AG10803 (cell line): Measurements from ENCODE around the gene EBF4.

Experiments
- DNase-seq: peaks from one replicate; pipeline ENCODE4 v3.0.0; 2010; ENCODE audit warnings: low read depth
- H3K4me3 ChIP-seq: 2 replicates; pipeline ENCODE4 v1.5.1; 2011; ENCODE audit warnings: mild to moderate bottlenecking, low read length, control low read depth
- TF ChIP-seq, protein P1 (sequence below): conservative IDR thresholded peaks from 2 replicates; pipeline ENCODE4 v1.5.1; 2011; ENCODE audit warnings: mild to moderate bottlenecking, low read length, control low read depth, inconsistent platforms

EBF4 gene

DNA sequence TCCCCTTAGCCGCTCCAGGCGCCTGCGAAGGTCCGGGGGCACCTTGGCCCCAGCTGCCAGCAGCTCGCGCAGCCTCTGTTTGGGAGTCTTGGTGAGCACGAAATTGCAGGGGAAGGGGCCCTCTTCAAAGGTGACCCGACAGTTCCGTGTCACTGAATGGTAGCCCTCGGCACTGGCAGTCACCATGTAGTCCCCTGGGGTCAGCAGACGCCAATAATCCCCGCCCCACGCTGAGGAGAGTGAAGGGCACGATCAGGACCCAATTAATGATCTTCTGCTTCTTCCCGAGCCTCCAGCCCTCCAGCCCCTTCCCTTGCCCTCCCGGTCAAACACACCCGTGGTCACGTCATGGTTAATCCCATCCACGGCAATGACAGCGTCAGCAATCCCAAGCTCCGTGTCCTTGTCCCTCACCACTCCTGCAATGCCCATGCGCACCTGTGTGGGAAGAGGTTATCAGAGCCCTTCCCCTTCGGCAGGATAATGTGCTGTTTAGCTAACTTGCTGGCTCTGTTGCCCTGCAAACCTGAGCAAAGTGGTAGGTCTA is 101.7 kb downstream of the EBF4 start:
- H3K4me3 ChIP-seq: no peak overlapping the region
- no peak for DNase-seq
- TF ChIP-seq, protein P1, sequence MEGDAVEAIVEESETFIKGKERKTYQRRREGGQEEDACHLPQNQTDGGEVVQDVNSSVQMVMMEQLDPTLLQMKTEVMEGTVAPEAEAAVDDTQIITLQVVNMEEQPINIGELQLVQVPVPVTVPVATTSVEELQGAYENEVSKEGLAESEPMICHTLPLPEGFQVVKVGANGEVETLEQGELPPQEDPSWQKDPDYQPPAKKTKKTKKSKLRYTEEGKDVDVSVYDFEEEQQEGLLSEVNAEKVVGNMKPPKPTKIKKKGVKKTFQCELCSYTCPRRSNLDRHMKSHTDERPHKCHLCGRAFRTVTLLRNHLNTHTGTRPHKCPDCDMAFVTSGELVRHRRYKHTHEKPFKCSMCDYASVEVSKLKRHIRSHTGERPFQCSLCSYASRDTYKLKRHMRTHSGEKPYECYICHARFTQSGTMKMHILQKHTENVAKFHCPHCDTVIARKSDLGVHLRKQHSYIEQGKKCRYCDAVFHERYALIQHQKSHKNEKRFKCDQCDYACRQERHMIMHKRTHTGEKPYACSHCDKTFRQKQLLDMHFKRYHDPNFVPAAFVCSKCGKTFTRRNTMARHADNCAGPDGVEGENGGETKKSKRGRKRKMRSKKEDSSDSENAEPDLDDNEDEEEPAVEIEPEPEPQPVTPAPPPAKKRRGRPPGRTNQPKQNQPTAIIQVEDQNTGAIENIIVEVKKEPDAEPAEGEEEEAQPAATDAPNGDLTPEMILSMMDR: no peak

DNA sequence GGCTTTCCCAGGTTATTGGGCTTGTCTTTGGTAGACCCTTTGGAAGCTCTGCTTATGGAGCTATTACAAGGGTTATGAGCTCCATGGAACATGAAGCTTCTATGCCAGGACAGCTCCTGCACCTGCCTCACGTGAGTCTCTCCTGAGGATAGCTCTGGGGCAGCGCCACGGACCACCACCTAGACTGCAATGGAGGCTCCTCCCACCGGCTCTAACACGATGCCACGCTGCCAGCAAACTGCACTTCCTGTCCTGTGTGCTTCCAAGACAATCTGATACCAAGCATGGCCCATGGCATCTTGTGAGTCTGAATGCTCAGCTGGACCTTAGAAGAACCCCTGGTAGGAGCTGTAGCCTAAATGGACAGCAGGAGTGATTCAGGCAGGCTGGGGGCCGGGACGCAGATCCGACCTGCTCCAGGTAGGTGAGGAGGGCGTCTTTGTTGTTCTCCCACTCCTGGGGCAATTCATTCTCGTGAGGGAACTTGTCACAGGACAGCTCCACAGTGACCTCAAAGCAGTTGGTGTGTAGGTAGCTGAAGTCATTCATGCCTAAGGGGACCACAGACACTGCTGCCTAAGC is 102.4 kb downstream of the EBF4 start:
- TF ChIP-seq, protein P1: no peak
- no peak overlapping the region for H3K4me3 ChIP-seq
- no peak for DNase-seq

DNA sequence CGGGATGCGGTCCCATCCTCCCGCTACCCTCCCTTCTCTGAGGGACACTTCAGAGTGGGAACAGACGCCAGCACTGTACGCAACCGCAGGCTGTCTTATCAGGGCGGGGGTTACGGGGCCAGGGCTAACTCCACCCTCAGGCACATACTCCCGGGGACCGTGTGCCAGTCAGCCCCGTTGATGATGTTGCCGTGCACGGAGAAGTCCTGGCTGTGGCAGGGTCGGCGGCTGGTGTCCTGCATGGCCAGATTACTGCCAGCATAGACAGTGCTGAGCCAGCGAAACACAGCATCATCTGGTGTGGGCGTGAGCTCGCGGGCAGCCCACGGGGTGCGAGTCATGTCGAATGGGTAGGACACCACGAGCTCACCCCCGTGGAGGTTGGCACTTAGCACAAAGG is 102.9 kb downstream of the EBF4 start:
- H3K4me3 ChIP-seq: no peak overlapping the region
- no peak for DNase-seq
- TF ChIP-seq, protein P1: no peak

DNA sequence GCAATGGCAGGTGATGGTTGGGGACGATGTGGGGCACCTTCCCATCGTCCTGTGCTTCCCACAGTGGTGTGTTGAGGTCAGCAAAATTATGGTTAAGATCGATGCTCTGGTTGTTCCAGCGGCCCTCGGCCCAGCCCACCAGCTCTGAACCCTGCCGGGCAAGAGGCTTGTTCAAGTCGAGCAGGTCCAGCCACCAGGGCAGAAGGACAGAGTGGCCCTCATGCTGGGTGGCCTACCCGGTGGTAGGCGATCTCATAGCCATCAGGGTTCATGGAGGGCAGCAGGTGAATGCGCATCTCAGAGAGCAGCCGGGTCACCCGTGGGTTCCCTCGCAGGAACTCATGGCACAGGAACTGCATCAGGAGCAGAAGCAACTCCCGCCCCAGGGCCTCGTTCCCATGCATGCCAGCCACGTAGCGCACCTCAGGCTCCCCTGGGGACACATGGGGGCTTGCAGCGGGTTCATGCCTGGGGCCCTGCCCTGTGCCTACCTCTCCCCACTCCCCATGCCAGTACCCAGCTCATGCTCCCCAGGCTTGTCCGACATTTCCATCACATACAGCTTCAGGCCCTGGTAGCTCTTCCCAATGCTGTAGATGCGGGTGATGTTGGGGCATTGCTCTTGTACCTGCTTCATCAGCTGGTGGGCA is 103.6 kb downstream of the EBF4 start:
- TF ChIP-seq, protein P1: no peak
- no peak overlapping the region for H3K4me3 ChIP-seq
- no peak for DNase-seq

DNA sequence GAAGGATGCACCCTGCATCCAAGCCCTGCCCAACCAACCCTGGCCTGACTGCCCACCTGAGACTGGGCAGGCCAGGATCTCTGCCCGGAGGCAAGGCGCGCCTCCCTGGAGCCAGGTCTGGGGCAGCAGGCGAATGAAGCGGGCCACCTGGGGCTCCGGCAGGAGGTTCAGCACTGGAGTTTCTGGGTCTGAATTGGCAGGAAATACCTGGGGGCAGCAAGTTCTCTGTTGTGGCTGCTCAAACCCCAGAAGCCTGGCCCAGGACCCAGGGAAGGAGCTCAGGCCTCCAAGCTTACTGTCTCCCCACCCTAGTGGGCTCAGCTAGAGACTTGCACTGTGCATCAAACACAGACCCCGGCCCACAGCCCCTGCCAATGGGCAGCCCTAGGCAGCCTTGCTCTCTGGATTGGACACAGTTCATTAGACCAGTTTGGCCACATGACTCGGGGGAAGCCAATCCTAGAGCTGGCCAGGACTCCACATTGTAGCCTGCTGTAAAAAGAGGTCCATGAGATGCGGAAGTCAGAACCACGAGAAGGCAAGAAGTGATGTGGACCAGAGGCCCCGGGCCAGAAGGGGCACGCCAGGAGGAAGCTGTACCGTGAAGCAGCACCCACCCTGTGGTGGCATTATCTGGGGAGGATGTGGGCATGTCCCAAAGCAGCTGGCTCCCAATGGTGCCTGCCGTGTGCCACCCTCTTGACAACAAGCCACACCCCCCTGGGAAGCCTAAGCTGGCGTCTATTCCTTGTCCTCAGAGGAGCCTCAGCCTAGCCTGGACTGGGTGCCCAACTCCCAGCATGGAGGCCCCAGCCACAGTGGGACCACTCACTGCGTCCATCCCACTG is 104.8 kb downstream of the EBF4 start:
- TF ChIP-seq, protein P1: no peak
- H3K4me3 ChIP-seq: no peak overlapping the region

DNA sequence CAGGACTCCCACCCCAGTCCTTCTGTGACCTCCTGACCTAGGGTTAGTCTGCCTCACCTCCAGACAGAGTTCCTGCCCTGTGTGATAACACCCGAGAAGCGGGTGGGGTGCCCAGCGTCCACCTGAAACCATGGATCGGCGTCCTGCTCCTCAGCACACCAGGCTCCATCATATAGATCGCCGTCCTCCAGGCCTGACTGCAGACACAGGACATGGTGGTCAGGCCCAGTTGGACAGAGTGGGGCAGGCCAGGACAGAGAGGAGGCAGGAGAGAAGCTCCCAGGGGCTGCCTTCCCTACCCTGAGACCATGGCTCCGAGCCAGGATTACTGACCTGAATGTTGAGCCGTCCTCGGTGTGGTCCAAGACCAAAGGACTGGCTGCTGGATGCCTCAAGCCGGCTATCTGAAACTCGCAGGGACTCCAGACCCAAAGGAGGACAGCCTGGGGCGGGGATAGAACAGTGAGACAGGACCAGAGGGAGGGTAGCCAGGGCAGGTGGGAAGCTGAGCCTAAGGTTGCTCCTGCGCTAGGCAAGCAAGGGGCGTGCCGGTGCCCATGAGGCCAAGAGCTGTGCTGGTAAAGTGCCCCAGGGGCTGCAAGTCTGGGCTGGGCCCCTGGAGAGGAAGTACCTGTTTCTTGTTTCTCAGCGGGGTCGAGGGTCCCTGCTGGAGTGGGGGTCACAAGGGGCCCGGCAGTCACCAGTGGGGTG is 105.7 kb downstream of the EBF4 start:
- TF ChIP-seq, protein P1: no peak
- DNase-seq: no peak
- no peak overlapping the region for H3K4me3 ChIP-seq

More for the DNA sequence above, 104.8 kb downstream of the EBF4 start:
- DNase-seq: no peak
